Sigmoid colon (tissue), 7 donors: ENCODE data around the gene LTA. TPM values are rescaled to one million over a fixed set of nuclear protein-coding genes. Genes with fewer than 3 reads are reported as not detected.
A peak's percentile ranks its signal among the peaks of the same experiment; 100 is the strongest.

Source experiments
- DNase-seq: peaks from one replicate; pipeline ENCODE4 v3.0.0-alpha.2; 2019
- H3K27ac ChIP-seq, 4 donors: fragments of 200-600 bp; sonication (generic); one replicate each; pipeline ENCODE4 v1.5.1; 2016 to 2019; ENCODE audit warnings: mild to moderate bottlenecking in 1 of 4
- H3K27me3 ChIP-seq, 3 donors: fragments of 200-600 bp; sonication (generic); one replicate each; pipeline ENCODE4 v1.5.1; 2019; ENCODE audit warnings: mild to moderate bottlenecking in 1 of 3
- H3K36me3 ChIP-seq, 4 donors: fragments of 200-600 bp; sonication (generic); one replicate each; pipeline ENCODE4 v1.5.1; 2016 to 2019
- H3K4me1 ChIP-seq, 4 donors: fragments of 200-600 bp; sonication (generic); one replicate each; pipeline ENCODE4 v1.5.1; 2017 to 2019
- H3K4me3 ChIP-seq, 4 donors: fragments of 200-600 bp; sonication (generic); one replicate each; pipeline ENCODE4 v1.5.1; 2017 to 2019; ENCODE audit warnings: mild to moderate bottlenecking in 2 of 4, moderate library complexity in 1 of 4
- H3K9me3 ChIP-seq, 4 donors: fragments of 200-600 bp in 3 of 4; sonication (generic) in 3 of 4; one replicate each; pipeline versions ENCODE4 v1.5.1 to v1.6.1; 2013 to 2019
- CTCF ChIP-seq, 4 experiments: fragments of 450-650 bp in 3 of 4; fragments of 200-600 bp in 1 of 4; IDR thresholded peaks; one replicate each; pipeline ENCODE4 v1.5.1; 2016 to 2019; ENCODE audit warnings: antibody characterized with exemption in 4 of 4, mild to moderate bottlenecking in 3 of 4, moderate library complexity in 2 of 4
- EP300 ChIP-seq, 4 donors: sonication (generic); formaldehyde crosslinking; IDR thresholded peaks; one replicate each; pipeline ENCODE4 v1.6.1; 2017; ENCODE audit warnings: antibody characterized with exemption in 4 of 4
- POLR2A ChIP-seq, 2 donors: fragments of 450-650 bp; IDR thresholded peaks; one replicate each; pipeline ENCODE4 v1.6.1; 2016; ENCODE audit warnings: antibody characterized with exemption in 2 of 2, mild to moderate bottlenecking in 2 of 2, moderate library complexity in 2 of 2
- POLR2AphosphoS5 ChIP-seq, 4 donors: sonication (generic); formaldehyde crosslinking; IDR thresholded peaks; one replicate each; pipeline ENCODE4 v1.6.1; 2017; ENCODE audit warnings: antibody characterized with exemption in 4 of 4
- WGBS, 2 donors: extraction: QIAGEN DNeasy Blood & Tissue Kit; methylation state at CpG; one replicate each; pipeline ENCODE4 v1.1.7; 2013; 5-methylcytosine and 5-hydroxymethylcytosine counted together
- intact Hi-C: fragments of 100-400 bp; cut with DNase I; formaldehyde crosslinking; loops from one replicate; pipeline ENCODE4 v1.15.1; 2023
- polyA plus RNA-seq, 3 donors: library from polyadenylated mRNA; stranded (reverse); fragments of 200-250 nt; gene quantifications; one replicate each; pipeline ENCODE4 v1.2.3, GENCODE V29; 2013
- total RNA-seq, 4 donors: library from RNA; depleted of rRNA; stranded (reverse); fragments of >200 nt; gene quantifications; one replicate each; pipeline ENCODE4 v1.1.0, GENCODE V29; 2016
- donor health status: healthy with polysubstance abuse.
- donor health status: Bipolar disorder and iron deficiency.
- donor health status: healthy.

LTA gene
- total and polyA plus RNA-seq, 7 donors, result 3.6 TPM; not detected in 6

- H3K9me3 ChIP-seq, result no peaks in the 10 kb centered on the region
These were observed 38.9 kb downstream of the LTA start for GRCh38 chr6:31610968-31611367.

GRCh38 chr6:31614075-31614619 lies 42.1 kb downstream of the LTA start:
- Histone ChIP-seq H3K4me3 (no peak overlapping the region), H3K27me3 (no peaks in the 10 kb centered on the region), H3K36me3 (no peaks in the 10 kb centered on the region), H3K27ac (no peak overlapping the region), H3K9me3 (no peaks in the 10 kb centered on the region), H3K4me1 (peaks cover 0 to under 1% (median under 1%) of the 10 kb centered on the region in 4 donors)
- DNase-seq, result no peak
- intact Hi-C loops, result no loop called here
- TF ChIP-seq POLR2A (IDR thresholded peaks at IDR 0.05) (no peak), POLR2AphosphoS5 (IDR thresholded peaks at IDR 0.05) (no peak), CTCF (IDR thresholded peaks at IDR 0.05) (no peak), EP300 (IDR thresholded peaks at IDR 0.05) (no peak)
- 69 to 70% methylated on average over 8 of the region's 8 CpGs for WGBS, 2 donors

More at GRCh38 chr6:31610968-31611367, 38.9 kb downstream of the LTA start:
- TF ChIP-seq POLR2A (IDR thresholded peaks at IDR 0.05) (no peak), POLR2AphosphoS5 (IDR thresholded peaks at IDR 0.05) (no peak), CTCF (IDR thresholded peaks at IDR 0.05) (no peak), EP300 (IDR thresholded peaks at IDR 0.05) (no peak)
- intact Hi-C loops, result no loop called here
- H3K27ac ChIP-seq, result no peak overlapping the region
- H3K4me1 ChIP-seq, result no peaks in the 10 kb centered on the region
- no peak overlapping the region for H3K4me3 ChIP-seq
- H3K27me3 ChIP-seq, result no peaks in the 10 kb centered on the region
- no peaks in the 10 kb centered on the region for H3K36me3 ChIP-seq
- WGBS, 2 donors, result 89 to 94% methylated on average over 4 of the region's 4 CpGs
- DNase-seq, result no peak

- peak within 1 kb of the TSS; percentile 14 to 36 (median 24) for H3K27ac ChIP-seq
- intact Hi-C loops, result no loop called here
These were observed 42.8 kb downstream of the LTA start, which contains the start of gene AIF1 for GRCh38 chr6:31614684-31615578. AIF1 (plus strand) TSS chr6:31615234; CDS start chr6:31615330, 96 bp downstream.

GRCh38 chr6:31615748-31616147 lies 43.7 kb downstream of the LTA start:
- TF ChIP-seq POLR2A (IDR thresholded peaks at IDR 0.05) (no peak), POLR2AphosphoS5 (IDR thresholded peaks at IDR 0.05) (no peak), EP300 (IDR thresholded peaks at IDR 0.05) (no peak), CTCF (IDR thresholded peaks at IDR 0.05) (no peak)
- intact Hi-C loops, result no loop called here
- DNase-seq, result no peak
- Histone ChIP-seq H3K27me3 (no peaks in the 10 kb centered on the region), H3K36me3 (no peaks in the 10 kb centered on the region), H3K27ac (peak overlapping the region in 3 of 4 donors; percentile 14 to 36 (median 22)), H3K4me3 (peak overlapping the region in 3 of 4 donors; percentile 2 to 29 (median 9)), H3K9me3 (no peaks in the 10 kb centered on the region), H3K4me1 (peaks cover 2 to 6% (median 4%) of the 10 kb centered on the region in 4 donors)
- WGBS, 2 donors, result 40 to 82% methylated on average over 7 of the region's 7 CpGs

More at GRCh38 chr6:31614684-31615578, 42.8 kb downstream of the LTA start, which contains the start of gene AIF1:
- Histone ChIP-seq H3K4me3 (peak within 1 kb of the TSS in 3 of 4 donors; percentile 2 to 29 (median 9)), H3K9me3 (no peaks in the 10 kb centered on the region), H3K36me3 (no peaks in the 10 kb centered on the region), H3K27me3 (no peaks in the 10 kb centered on the region), H3K4me1 (peaks cover 2 to 6% (median 4%) of the 10 kb centered on the region in 4 donors)
- 49 to 55% methylated on average over 6 of the region's 6 CpGs for WGBS, 2 donors
- DNase-seq, result no peak
- no peak for TF ChIP-seq CTCF (IDR thresholded peaks at IDR 0.05)
- no peak for TF ChIP-seq EP300 (IDR thresholded peaks at IDR 0.05)
- TF ChIP-seq POLR2AphosphoS5 (IDR thresholded peaks at IDR 0.05), result no peak
- TF ChIP-seq POLR2A (IDR thresholded peaks at IDR 0.05), result no peak
